SIG-M5 treated with dmso at 0.1 percent for 504 hours (cell line): Measurements from ENCODE around the gene RNF5.
A peak's percentile ranks its signal among the peaks of the same experiment; 100 is the strongest.
"Not testable (repeated sequence)": the region's sequence is repeated elsewhere in the genome, so short reads cannot be mapped to it uniquely, and the experiment has no call there.

Experiments
- DNase-seq: peaks from one replicate; lab custom pipeline; 2025; ENCODE audit not compliant: unreplicated experiment; lab: John Stamatoyannopoulos, UW

RNF5 gene

GRCh38 chr6:32175322-32175710 is 2.9 kb upstream of the RNF5 start:
- DNase-seq: no peak

- DNase-seq: peak; percentile 93
Measured at GRCh38 chr6:32175711-32176475, 2.3 kb upstream of the RNF5 start, which contains the start of gene AGPAT1. AGPAT1 (minus strand) TSS chr6:32176084; CDS start chr6:32171496, 4,588 bp downstream.

DNA sequence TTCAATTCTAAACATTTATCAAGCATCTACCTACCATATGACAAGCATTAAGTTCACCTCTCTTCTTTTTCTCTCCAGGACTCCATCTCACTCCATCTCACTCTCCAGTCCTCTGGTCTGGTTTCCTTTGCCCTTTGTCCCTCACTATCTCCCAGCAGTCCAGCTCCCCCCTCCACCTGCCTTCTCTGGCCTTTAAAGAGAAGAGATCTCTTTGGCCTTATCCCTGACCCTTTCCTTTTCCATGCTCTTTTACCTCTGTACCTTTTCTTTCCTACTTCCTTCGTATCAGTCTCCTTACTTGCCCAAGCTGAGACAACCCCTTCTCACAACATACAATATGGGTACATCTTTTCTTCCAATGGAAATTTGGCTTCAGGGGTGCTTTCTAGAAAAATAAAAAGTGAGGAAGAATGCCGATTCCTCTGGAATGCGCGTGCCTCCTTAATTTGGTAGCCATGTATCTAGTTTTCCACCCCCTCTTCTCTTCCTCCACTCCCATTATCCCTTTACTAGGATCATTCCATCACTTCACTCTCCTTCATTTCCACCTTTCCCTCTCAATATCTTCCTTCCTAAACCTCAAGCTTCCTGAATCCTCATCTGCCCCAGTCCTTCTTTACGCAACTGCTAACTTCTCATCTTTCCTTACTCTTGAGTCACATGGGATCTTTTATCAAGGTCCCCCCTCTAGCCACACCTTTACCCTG is 1.6 kb upstream of the RNF5 start:
- DNase-seq: no peak

DNA sequence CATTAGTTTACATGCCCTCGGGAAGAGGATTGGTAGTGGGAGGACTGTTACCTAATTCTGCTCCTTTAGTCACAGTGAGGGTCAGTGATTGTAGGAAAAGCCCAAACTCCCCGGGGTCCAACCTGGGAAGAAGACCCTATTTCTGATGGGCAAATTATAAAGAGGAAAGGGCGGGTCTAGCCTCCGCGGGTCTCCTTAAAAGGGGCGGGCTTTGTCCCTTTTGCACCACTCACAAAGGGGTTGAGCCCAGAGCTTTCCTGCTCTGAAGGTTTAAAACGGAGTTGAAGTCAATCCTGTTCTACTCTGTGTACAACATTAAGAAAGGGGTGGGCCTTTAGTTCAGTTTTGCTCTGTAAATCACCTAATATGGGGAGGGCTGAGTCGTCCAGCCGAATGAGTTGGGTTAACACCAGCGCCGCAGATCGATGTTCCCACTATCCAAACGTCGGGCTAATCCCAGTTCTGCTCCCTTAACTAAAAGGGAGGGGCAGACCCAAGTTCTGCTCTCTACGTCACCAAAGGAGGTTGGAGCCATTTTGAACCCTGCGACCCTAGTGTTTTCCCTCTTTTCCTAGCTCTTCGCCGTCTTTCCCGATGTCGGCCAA is 920 bp upstream of the RNF5 start:
- DNase-seq: no peak

GRCh38 chr6:32178547-32179440 is 589 bp downstream of the RNF5 start:
- DNase-seq: no peak

DNA sequence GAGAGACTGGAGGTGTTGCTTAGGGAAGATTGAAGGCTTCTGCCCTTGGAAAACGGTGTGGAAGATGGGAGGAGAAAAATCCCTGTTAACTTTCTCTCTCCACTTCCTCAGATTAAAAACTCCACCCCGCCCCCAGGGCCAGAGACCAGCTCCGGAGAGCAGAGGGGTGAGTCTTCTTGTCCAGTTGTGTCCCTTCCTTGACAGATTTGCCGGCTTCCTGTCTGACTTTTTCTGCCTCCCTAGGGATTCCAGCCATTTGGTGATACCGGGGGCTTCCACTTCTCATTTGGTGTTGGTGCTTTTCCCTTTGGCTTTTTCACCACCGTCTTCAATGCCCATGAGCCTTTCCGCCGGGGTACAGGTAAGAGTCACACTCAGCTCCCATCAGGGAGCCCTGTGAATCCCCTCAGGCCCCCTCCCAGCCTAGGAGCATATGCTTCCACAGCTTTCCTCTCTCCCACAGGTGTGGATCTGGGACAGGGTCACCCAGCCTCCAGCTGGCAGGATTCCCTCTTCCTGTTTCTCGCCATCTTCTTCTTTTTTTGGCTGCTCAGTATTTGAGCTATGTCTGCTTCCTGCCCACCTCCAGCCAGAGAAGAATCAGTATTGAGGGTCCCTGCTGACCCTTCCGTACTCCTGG is 1.7 kb downstream of the RNF5 start:
- DNase-seq: no peak

- no peak for DNase-seq
Measured at GRCh38 chr6:32181148-32181702, 3.0 kb downstream of the RNF5 start.

DNA sequence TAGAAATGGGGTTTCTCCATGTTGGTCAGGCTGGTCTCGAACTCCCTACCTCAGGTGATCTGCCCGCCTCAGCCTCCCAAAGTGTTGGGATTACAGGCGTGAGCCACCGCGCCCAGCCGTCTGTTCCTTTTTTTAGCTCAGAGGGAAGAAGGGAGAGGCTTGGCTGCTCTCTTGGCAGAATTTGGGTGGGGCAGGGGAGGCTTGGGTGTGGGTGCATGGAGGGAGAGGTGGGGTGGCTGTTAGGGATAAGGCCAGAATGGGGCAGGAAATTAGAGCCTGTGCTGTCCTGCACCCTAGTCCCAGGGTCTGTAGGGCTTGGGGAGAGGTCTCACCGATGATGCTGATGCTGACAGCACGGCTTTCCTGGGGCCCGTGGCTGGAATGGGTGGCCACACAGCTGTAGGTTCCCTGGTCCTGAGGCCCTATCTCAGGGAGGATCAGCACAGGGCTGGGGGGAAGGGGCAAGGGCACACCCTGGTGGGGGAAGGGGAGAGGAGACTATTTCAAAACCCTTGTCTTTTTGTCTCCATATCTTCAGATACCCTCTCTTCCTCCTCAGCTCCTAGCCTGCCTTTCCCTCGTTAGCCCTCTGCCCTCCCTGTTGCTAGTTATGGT is 3.8 kb downstream of the RNF5 start:
- DNase-seq: no peak

DNA sequence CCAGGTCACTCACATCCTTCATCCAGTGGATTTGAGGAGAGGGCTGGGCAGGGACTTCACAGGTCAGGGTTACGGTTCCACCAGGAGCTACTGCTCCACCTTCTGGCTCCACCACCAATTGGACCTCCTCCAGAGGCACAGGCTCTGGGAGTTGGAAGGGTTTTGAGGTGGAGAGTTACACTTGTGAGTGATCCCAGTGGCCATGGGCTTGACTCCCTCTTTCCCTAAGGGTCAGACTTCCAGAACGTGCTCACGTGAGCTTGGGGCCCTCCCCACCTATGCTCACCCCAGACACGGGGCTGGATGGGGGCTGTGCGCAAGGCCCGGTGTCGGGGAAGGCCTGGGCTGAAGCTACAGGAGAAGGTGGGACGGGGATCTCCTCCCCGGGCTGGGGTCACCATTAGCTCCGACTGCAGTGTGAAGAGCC is 4.4 kb downstream of the RNF5 start:
- no peak for DNase-seq

GRCh38 chr6:32183030-32183429 is 4.8 kb downstream of the RNF5 start:
- DNase-seq: no peak

- no peak for DNase-seq
Measured at GRCh38 chr6:32183483-32184083, 5.4 kb downstream of the RNF5 start.

- no peak for DNase-seq
Measured at GRCh38 chr6:32184084-32184640, 6.0 kb downstream of the RNF5 start, which contains the start of gene AGER. AGER (minus strand) TSS chr6:32184253; CDS start chr6:32184222, 31 bp downstream.

- DNase-seq: not testable (repeated sequence)
Measured at GRCh38 chr6:32185681-32186131, 7.5 kb downstream of the RNF5 start.

- DNase-seq: not testable (repeated sequence)
Measured at GRCh38 chr6:32186151-32186840, 8.1 kb downstream of the RNF5 start.

DNA sequence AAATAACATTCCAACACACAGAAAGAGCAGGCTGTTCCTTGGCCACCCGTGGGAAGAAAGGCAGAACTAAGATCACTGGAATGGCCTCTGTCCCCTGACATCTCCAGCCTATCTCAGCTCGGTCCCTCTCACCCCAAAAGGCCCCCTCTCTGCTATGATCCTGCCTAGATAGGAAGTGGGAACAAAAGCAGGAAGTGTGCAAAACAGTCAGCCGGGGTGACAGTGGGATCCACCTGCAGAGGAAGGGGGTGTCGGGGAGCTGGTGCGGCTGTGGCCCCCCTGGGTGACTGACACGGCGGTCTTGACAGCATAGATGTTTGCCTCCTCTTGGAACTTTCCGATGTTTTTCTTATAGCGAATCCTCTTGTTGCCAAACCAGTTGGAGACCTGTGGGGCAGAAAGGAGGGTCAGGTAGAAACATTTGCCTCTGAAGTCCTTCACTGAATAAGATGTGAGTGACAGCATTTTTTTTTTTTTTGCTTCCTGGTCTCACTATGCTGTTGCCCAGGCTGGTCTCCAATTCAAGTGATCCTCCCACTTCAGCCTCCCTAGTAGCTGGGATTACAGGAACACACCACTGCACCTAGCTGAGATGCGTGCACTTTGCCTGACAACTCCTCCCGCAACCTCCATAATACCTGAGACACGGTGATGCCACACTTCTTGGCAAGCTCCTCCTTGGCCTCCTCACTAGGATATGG is 9.0 kb downstream of the RNF5 start:
- DNase-seq: no peak

DNA sequence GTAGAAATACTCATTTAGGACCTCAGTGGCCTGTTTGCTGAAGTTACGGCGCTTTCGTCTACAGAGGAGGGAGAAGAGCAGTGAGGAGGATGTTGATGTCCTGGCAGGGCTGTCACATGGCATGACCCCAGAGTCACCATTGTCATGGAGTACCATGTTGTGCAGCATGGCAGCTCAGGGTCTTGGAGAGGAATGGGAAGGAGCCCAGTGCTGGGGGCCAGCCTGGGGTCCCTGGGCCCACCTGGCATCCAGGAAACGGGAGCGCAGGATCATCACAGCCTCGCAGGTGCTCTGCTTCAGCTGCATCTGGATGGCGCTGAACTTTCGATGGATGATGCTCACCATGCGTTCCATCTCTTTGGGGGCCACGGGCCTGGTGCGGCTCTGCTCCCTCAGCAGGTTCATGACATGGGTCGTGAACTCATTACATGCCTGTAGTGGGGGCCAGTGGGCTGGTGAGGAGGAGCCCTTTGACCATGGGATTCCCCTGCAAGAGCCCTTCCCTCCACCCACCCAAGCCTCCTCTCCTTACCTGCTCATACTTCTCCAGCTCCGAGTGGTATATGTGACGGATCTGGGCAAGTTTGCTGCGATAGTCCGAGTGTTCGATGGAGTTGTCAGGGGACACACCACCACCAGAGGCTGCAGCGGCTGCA is 9.6 kb downstream of the RNF5 start:
- DNase-seq: not testable (repeated sequence)
